Right lung (tissue), 5 donors: ENCODE measurements around the gene KLF16. TPM values are rescaled to one million over a fixed set of nuclear protein-coding genes. Genes with fewer than 3 reads are reported as not detected.

Experiments used
- DNase-seq, 2 donors: peaks; one replicate each; pipeline ENCODE4 v3.0.0-alpha.2; 2013
- polyA plus RNA-seq, 5 donors: library from polyadenylated mRNA; unstranded; fragments of 120-200 nt; gene quantifications; one replicate each; pipeline versions ENCODE4 v1.2.1 to v1.2.3, GENCODE V29; 2013; ENCODE audit warnings: inconsistent platforms in 1 of 5, low replicate concordance in 1 of 5; ENCODE audit not compliant: insufficient read length in 5 of 5, insufficient read depth in 1 of 5

The KLF16 gene
- polyA plus RNA-seq, 5 donors: 3.3 to 12.8 (median 6.0) TPM

- no peak for DNase-seq
These were observed 36.5 kb downstream of the KLF16 start for GRCh38 chr19:1826557-1827521.

DNA sequence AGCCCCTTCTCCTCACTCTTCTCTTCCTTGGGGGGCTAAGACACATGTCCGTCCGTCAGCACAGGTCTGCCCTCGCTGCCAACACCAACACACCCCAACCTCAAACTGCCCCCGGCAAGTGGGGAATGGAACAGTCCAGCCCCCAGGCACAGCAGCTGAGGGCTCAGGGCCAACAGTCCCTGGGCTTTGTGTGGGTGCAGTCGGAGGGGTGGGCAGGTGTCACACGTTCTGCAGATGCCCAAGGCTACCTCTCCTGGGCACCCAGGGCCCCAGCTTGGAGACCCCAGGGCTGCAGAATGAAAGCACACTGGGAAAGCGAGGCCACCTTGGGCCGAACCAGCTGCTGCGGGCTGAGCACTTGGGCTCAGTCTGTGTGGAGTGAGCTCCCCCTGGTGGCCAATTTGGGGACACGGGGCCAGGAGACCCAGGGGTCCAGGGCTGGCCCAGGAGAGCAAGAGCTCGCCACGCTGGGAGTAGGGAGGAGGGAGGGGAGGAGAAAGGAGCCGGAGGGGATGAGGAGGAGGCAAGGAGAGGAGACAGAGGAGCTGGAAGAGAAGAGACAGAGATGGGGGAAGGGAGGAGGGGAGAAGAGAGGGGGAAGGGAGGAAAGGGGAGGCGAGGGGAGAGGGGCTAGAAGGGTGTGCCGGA, 37.3 kb downstream of the KLF16 start:
- DNase-seq: peak; percentile 56 to 65

DNA sequence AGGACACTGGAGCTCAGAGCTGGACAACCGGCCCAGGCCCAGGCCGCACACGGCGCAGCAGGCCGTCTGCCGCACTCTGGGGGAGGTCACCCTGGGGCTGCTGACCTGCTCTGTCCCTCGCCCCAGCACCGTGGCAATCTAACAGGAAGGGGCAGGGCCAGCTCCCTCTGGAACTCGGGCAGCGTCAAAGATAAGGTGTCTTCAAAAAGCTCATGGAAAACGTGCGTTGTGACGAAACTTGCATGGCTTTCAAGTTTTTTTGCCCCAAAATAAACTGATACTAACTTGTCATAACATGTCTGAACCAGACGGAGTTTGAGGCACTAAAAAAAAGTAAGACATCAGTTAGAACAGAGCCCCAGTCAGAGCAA, 39.1 kb downstream of the KLF16 start:
- no peak for DNase-seq

DNA sequence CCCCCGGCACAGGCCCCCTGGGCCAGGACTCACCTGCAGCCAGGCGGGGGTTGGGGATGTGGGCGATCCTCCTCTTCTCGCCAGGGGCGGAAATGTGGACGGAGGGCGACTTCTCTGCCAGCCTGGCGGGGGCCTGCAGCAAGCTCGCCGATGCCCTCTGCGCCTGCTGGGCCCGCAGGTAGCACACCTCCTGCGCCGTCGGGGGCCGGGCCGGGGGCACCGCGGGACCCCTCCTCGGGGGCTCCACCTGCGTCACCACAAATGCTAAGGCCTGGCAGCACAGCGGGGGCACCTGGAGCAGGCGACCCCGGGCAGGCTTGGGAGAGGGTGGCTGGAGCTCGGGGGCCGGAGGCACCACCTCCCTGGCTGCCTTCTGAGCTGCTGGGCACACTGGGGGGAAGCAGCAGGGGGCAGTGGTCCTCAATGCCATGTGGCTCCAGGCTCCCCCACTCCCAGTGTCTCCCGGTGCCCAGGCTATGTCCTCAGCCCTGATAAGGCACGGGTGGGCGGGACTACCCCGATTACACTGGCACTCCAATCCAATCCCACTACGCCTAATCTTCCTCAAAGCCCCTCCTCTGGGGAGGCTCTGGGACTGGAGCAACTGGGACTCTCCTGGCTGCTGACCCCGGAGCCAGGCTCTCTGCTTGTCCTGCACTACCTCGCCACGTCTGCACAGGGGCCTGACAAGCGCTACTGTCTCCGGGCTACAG, 39.7 kb downstream of the KLF16 start:
- no peak for DNase-seq

DNA sequence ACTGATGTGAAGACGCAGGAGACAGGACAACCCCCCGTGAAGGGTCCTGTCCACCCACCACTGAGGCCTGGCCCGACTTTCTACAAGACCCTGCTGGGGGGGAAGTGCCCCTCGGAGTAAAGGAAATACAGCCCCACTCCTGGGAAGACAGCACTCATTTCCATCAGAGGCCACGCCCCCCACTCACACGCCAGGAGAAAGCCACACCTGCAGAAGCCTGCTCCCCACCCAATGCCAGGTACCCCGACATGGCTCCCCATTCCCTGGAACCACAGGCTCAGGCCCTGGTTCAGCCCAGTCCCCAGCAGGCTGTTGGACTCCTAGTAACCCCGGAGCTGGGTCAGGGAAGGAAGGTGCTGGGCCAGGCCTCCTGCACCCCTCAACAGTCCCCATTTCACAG, 40.4 kb downstream of the KLF16 start:
- DNase-seq: no peak

- DNase-seq: no peak
These were observed 41.2 kb downstream of the KLF16 start for GRCh38 chr19:1822210-1822609.

- DNase-seq: no peak
These were observed 43.8 kb downstream of the KLF16 start for GRCh38 chr19:1819341-1820255.

- DNase-seq: no peak
These were observed 44.7 kb downstream of the KLF16 start for GRCh38 chr19:1818549-1819195.

DNA sequence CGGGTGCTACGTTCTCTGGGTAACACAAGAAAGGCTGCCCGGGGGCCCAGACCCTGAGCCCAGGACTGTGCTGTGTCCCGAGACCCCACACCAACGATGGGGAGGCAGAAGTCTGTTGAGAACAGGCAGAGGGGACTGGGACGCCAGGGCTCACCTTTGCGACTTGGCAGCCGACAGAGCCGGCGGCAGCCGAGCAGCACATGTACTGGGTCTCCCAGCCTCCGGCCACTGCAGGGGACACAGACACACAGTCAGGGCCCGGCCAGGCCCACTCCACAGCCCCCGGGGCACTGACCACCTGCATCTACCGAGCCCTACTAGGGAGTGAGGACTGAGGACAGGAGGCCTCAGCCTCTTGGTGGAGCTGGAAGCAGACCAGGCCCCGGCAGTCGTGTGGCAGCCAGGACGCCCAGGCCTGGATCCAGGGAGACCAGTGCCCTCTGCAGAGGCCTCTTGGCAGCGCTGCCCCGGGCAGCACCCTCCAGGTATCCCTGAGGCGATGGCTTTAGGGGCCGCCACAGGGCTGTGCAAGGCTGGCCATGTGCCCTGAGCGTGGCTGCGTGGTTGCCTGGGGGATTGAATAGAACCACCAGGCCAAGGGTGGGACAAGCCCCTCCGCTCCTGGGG, 45.7 kb downstream of the KLF16 start:
- DNase-seq: no peak

- no peak for DNase-seq
These were observed 46.7 kb downstream of the KLF16 start for GRCh38 chr19:1816530-1817298.

DNA sequence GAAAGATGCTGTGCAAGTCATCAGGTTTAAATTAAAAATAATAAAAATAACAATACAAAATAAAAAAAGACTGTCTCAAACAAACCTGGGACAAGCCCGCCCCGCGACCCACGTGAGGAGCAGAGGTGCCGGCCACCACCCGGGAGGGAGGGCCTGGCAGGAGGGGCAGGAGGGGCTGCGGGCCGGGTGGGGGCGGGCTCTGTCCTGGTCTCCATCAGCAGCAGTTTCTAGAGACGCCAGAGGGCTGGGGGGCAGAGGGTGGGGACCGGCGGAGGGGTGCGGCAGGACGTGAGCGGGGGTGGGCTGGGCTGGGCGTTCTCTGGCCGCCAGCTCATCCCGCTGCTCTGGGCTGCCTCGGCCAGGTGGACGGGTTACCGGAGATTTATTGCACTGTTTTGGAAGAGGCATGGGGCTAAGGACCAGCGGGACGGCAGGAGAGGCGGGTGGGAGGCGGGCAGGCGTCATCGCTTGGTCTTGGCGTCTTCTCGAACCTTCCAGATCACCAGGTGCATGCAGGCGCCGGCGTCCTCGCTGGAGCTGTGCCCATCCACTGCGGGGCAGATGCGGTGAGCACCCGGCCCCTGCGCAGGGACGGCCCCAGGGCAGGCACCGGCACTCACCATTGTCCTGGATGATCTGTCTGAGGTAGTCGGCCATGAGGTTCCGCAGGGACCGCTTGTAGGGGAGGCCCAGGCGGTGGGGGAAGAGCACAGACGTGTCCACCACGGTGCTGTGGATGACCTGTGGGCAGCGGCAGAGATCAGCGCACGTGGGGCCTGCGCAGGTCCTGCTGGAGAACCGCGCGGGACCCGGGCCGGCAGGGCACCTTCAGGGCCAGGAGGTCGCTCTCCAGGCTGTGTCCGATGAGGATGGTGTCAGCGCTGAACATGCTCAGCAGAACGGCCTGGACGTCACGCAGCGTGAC, 47.5 kb downstream of the KLF16 start:
- no peak for DNase-seq

GRCh38 chr19:1814833-1815604, 48.4 kb downstream of the KLF16 start:
- DNase-seq: no peak

DNA sequence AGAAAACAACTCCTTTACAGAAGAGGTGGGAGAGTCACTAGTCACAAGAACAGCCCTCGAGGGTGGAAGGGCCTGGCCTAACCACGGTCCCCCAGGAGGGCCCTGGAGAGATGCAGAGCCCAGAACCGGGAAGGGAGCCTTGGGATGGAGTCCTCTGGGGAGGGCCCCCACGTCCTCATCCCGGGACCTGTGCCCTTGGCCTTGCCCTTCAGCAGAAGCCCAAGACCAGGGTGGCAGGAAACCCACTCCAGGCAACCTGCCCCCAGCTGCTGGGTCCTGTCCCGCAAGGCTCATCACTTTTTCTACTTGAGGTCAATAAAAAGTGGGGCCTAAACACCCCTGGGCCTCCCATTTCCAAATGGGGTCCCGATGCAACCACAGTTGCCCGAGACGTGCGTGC, 49.0 kb downstream of the KLF16 start:
- DNase-seq: no peak

DNA sequence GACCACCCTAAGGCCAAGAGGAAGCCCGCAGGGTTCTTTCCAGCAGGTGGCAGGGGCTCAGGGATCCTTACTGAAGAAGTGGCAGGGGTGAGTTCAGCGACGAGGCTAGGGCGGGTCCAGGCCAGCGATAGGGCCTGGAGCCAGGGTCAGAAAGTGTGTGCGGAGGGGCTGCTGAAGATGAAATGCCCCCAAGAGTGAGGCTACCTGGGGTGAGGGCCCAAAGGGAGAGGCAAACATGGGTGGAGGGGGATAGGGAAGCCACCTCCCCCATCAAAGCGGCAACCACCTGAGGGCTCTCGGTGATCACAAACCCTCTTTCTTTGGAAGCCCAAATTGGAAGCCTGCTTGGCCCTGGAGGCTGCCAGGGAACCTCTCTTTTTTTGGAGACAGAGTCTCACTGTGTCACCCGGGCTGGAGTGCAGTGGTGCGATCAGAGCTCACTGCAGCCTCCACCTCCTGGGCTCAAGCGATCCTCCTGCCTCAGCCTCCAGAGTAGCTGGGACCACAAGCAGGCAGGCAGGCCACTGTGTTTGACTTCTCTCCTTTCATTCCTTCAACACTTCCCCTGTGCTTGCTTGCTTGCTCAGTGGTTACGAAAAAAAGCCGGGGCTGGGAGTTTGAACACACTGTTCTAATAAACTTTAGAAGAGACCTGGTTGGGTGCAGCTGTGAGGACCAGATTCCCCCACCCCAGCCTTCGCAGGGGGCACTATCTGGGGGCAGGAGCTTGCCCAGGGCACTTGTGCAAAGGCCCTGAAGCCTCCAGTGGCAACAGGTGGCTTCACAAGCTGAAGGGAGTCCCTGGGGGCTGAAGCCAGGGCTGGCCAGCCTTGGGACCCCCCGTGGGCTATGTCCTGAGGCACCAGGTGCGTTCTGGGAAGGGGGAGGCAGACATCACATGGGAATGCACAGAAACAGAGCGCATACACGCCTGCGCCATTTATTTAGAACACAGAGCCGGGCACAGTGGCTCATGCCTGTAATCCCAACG, 49.9 kb downstream of the KLF16 start:
- no peak for DNase-seq

DNA sequence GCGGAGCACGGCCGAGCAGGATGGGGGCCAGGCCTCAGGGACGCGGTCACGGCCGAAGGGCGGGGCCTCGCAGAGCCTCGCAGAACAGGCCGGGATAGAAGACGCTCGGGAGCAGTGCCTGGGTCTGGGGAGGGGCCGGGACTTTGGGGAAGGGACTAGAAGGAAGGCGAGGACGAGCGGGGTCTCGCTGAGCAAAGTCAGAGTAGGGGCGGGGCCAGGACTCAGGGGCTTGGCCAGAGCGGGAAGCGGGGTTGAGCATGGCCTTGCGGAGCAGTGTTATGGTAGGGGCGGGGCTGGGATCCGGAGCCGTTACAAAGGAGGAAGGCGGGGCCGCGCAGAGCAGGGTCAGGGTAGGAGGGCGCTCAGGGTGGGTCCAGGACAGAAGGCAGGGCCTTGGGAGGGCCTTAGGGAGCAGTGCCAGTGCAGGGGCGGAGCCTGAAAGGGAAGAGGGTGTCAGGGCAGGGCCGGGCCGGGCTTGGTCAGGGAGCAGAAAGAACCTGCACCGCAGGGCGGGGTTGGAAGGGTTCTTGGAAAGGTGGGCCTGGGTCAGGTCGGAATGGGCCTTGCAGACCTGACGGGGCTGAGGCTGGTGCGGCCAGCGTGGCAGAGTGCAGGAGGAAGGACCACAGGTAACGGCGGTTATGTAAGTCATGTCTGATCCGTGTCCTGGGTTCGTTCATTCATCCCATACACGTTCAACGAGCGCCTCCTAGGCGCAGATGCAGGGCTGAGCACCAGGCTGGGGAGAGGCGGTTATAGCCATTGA, 50.8 kb downstream of the KLF16 start:
- peak; percentile 78 for DNase-seq
